Measurements from ENCODE around the gene PDLIM5. TPM values are rescaled to one million over a fixed set of nuclear protein-coding genes. Genes with fewer than 3 reads are reported as not detected.

Gene PDLIM5
- total and polyA plus RNA-seq, 7 donors = 215 to 840 (median 480) TPM

GRCh38 chr4:94564252-94564651 is 112.5 kb downstream of the PDLIM5 start:
- peaks cover 67% of the 10 kb centered on the region for H3K4me1 ChIP-seq
- ATAC-seq (peak in 1 of 4 donors; percentile 26), DNase-seq (no peak)
- 56 to 82% (median 58%) methylated on average over 2 of the region's 2 CpGs for WGBS, 3 donors
- intact Hi-C loops (cut with DNase I) = no loop called here
- no peak for TF ChIP-seq CTCF (IDR thresholded peaks at IDR 0.05)
- no peaks in the 10 kb centered on the region for H3K9me3 ChIP-seq
- peak overlapping the region; percentile 62 for H3K27ac ChIP-seq
- H3K27me3 ChIP-seq (ENCODE audit: insufficient read depth in 3 of 3, low read length in 2 of 3) = no peaks in the 10 kb centered on the region
- H3K36me3 ChIP-seq (ENCODE audit: insufficient read depth in 1 of 2, low read depth in 1 of 2) = no peaks in the 10 kb centered on the region
- no peak overlapping the region for H3K4me3 ChIP-seq

- peaks cover 67% of the 10 kb centered on the region for H3K4me1 ChIP-seq
- no peak overlapping the region for H3K4me3 ChIP-seq
- 66 to 84% (median 69%) methylated on average over 4 of the region's 4 CpGs for WGBS, 3 donors
- no peaks in the 10 kb centered on the region for H3K36me3 ChIP-seq (ENCODE audit: insufficient read depth in 1 of 2, low read depth in 1 of 2)
- H3K27me3 ChIP-seq (ENCODE audit: insufficient read depth in 3 of 3, low read length in 2 of 3) = no peaks in the 10 kb centered on the region
- no peak overlapping the region for H3K27ac ChIP-seq
- DNase-seq (no peak), ATAC-seq (no peak)
- no peaks in the 10 kb centered on the region for H3K9me3 ChIP-seq
- no peak for TF ChIP-seq CTCF (IDR thresholded peaks at IDR 0.05)
- intact Hi-C loops (cut with DNase I) = no loop called here
Measured at GRCh38 chr4:94566420-94566819, 114.7 kb downstream of the PDLIM5 start.

GRCh38 chr4:94567811-94568210 is 116.1 kb downstream of the PDLIM5 start:
- intact Hi-C loops (cut with DNase I) = no loop called here
- no peaks in the 10 kb centered on the region for H3K27me3 ChIP-seq (ENCODE audit: insufficient read depth in 3 of 3, low read length in 2 of 3)
- peak overlapping the region; percentile 11 for H3K27ac ChIP-seq
- TF ChIP-seq CTCF (IDR thresholded peaks at IDR 0.05) = no peak
- ATAC-seq (no peak), DNase-seq (no peak)
- 34 to 43% (median 41%) methylated on average over 5 of the region's 5 CpGs for WGBS, 3 donors
- no peak overlapping the region for H3K4me3 ChIP-seq
- no peaks in the 10 kb centered on the region for H3K9me3 ChIP-seq
- H3K36me3 ChIP-seq (ENCODE audit: insufficient read depth in 1 of 2, low read depth in 1 of 2) = peaks cover 0 to 3% of the 10 kb centered on the region in 2 donors
- peaks cover 61% of the 10 kb centered on the region for H3K4me1 ChIP-seq

GRCh38 chr4:94570558-94570957 is 118.8 kb downstream of the PDLIM5 start:
- 56 to 83% (median 72%) methylated on average over 1 of the region's 1 CpG for WGBS, 3 donors
- Histone ChIP-seq H3K4me3 (no peak overlapping the region), H3K27ac (peak overlapping the region; percentile 46), H3K4me1 (peaks cover 60% of the 10 kb centered on the region), H3K36me3 (ENCODE audit: insufficient read depth in 1 of 2, low read depth in 1 of 2) (peaks cover 0 to 22% of the 10 kb centered on the region in 2 donors), H3K9me3 (no peaks in the 10 kb centered on the region), H3K27me3 (ENCODE audit: insufficient read depth in 3 of 3, low read length in 2 of 3) (no peaks in the 10 kb centered on the region)
- DNase-seq = no peak
- ATAC-seq = no peak
- no peak for TF ChIP-seq CTCF (IDR thresholded peaks at IDR 0.05)
- intact Hi-C loops (cut with DNase I) = no loop called here

- ATAC-seq (peak in 2 of 4 donors; percentile 38 to 47), DNase-seq (no peak)
- no peak for TF ChIP-seq CTCF (IDR thresholded peaks at IDR 0.05)
- Histone ChIP-seq H3K4me1 (peaks cover 61% of the 10 kb centered on the region), H3K9me3 (no peaks in the 10 kb centered on the region), H3K27ac (peak overlapping the region; percentile 46), H3K27me3 (ENCODE audit: insufficient read depth in 3 of 3, low read length in 2 of 3) (no peaks in the 10 kb centered on the region), H3K4me3 (no peak overlapping the region), H3K36me3 (ENCODE audit: insufficient read depth in 1 of 2, low read depth in 1 of 2) (peaks cover 0 to 30% of the 10 kb centered on the region in 2 donors)
- 50 to 77% (median 53%) methylated on average over 4 of the region's 4 CpGs for WGBS, 3 donors
- intact Hi-C loops (cut with DNase I) = no loop called here
Measured at GRCh38 chr4:94571298-94571697, 119.6 kb downstream of the PDLIM5 start.
